Transverse colon (tissue), 4 donors: ENCODE measurements around the gene ACAD11. TPM values are rescaled to one million over a fixed set of nuclear protein-coding genes. Genes with fewer than 3 reads are reported as not detected.

Experiments
- DNase-seq: peaks from one replicate; pipeline ENCODE4 v3.0.0-alpha.2; 2019
- H3K27ac ChIP-seq, 4 donors: fragments of 200-600 bp; sonication (generic); 2 replicates each; pipeline ENCODE4 v1.5.1; 2016 to 2018; ENCODE audit warnings: inconsistent platforms in 4 of 4
- H3K27me3 ChIP-seq: fragments of 200-600 bp; sonication (generic); 2 replicates; pipeline ENCODE4 v1.5.1; 2017; ENCODE audit warnings: inconsistent platforms
- H3K36me3 ChIP-seq, 4 donors: fragments of 200-600 bp; sonication (generic); 2 replicates each; pipeline ENCODE4 v1.5.1; 2017 to 2019; ENCODE audit warnings: inconsistent platforms in 4 of 4
- H3K4me1 ChIP-seq, 4 donors: fragments of 200-600 bp; sonication (generic); 2 replicates each; pipeline ENCODE4 v1.5.1; 2017 to 2020; ENCODE audit warnings: inconsistent platforms in 4 of 4
- H3K4me3 ChIP-seq, 4 donors: fragments of 200-600 bp; sonication (generic); 1 replicate in 1 of 4; 2 replicates in 3 of 4; pipeline versions ENCODE4 v1.5.1 to v1.6.1; 2017 to 2019; ENCODE audit warnings: inconsistent platforms in 4 of 4
- H3K9me3 ChIP-seq, 2 donors: fragments of 200-600 bp; sonication (generic); 2 replicates each; pipeline ENCODE4 v1.5.1; 2017 to 2019; ENCODE audit warnings: inconsistent platforms in 2 of 2
- CTCF ChIP-seq, 5 experiments: fragments of 200-600 bp in 3 of 5; fragments of 450-650 bp in 2 of 5; sonication (generic) in 3 of 5; IDR thresholded peaks; 1 replicate in 2 of 5; 2 replicates in 3 of 5; pipeline ENCODE4 v1.5.1; 2016 to 2017; ENCODE audit warnings: antibody characterized with exemption in 5 of 5, inconsistent platforms in 3 of 5, mild to moderate bottlenecking in 2 of 5, moderate library complexity in 1 of 5
- EP300 ChIP-seq: sonication (generic); formaldehyde crosslinking; IDR thresholded peaks from one replicate; pipeline ENCODE4 v1.6.1; 2017; ENCODE audit warnings: antibody characterized with exemption, low read depth
- POLR2A ChIP-seq: fragments of 450-650 bp; IDR thresholded peaks from one replicate; pipeline ENCODE4 v1.6.1; 2016; ENCODE audit warnings: antibody characterized with exemption, mild to moderate bottlenecking, moderate library complexity
- POLR2AphosphoS5 ChIP-seq, 3 donors: sonication (generic); formaldehyde crosslinking; IDR thresholded peaks; one replicate each; pipeline ENCODE4 v1.6.1; 2016; ENCODE audit warnings: antibody characterized with exemption in 3 of 3
- WGBS, 2 donors: methylation state at CpG; one replicate each; pipeline ENCODE4 v1.1.5; 2018; ENCODE audit warnings: low coverage in 1 of 2; 5-methylcytosine and 5-hydroxymethylcytosine counted together
- in situ Hi-C, 4 donors: fragments of 200-750 bp; cut with MboI; loops; one replicate each; pipeline versions ENCODE4 v1.15.0 to v1.15.1; 2017; ENCODE audit warnings: low sequenced_read_pairs in 3 of 4, low pct_ligation_motif_present in 1 of 4, low pct_unique_long_range_greater_than_20kb in 1 of 4
- intact Hi-C: fragments of 100-400 bp; cut with DNase I; formaldehyde crosslinking; loops from one replicate; pipeline ENCODE4 v1.15.1; 2023; ENCODE audit warnings: low total_unique reads
- total RNA-seq, 4 donors: library from RNA; depleted of rRNA; stranded (reverse); fragments of >200 nt; gene quantifications; one replicate each; pipeline ENCODE4 v1.1.0, GENCODE V29; 2016

ACAD11 gene
- total RNA-seq, 4 donors from 2014 or later = 10.2 to 56.7 (median 20.9) TPM

- no peak for DNase-seq
- 45 to 54% methylated on average over 1 of the region's 1 CpG for WGBS, 2 donors
- Histone ChIP-seq H3K27ac (no peak overlapping the region), H3K9me3 (no peaks in the 10 kb centered on the region), H3K4me3 (no peak overlapping the region), H3K4me1 (no peaks in the 10 kb centered on the region), H3K27me3 (no peaks in the 10 kb centered on the region), H3K36me3 (peaks cover 0 to 9% (median 4%) of the 10 kb centered on the region in 4 donors)
- intact Hi-C loops (no loop called here), in situ Hi-C loops (loop anchor here in 2 of 4 donors (25.0 kb wide), 1 partner anchor 275 kb away; no protein-coding TSS in a partner anchor)
- TF ChIP-seq POLR2A = no peak
- no peak for TF ChIP-seq EP300
- no peak for TF ChIP-seq CTCF (IDR thresholded peaks at IDR 0.05)
- TF ChIP-seq POLR2AphosphoS5 (IDR thresholded peaks at IDR 0.05) = no peak
Observed at GRCh38 chr3:132637590-132637989, 22.0 kb downstream of the ACAD11 start.

- Histone ChIP-seq H3K27ac (no peak overlapping the region), H3K36me3 (peaks cover 0 to 9% (median 4%) of the 10 kb centered on the region in 4 donors), H3K4me3 (no peak overlapping the region), H3K9me3 (no peaks in the 10 kb centered on the region), H3K27me3 (no peaks in the 10 kb centered on the region), H3K4me1 (no peaks in the 10 kb centered on the region)
- in situ Hi-C loops = loop anchor here in 2 of 4 donors (25.0 kb wide), 1 partner anchor 273 kb away; no protein-coding TSS in a partner anchor
- intact Hi-C loops = no loop called here
- TF ChIP-seq POLR2A (no peak), CTCF (IDR thresholded peaks at IDR 0.05) (no peak), POLR2AphosphoS5 (IDR thresholded peaks at IDR 0.05) (no peak), EP300 (no peak)
- DNase-seq = no peak
Observed at GRCh38 chr3:132635052-132635451, 24.6 kb downstream of the ACAD11 start.

- H3K4me1 ChIP-seq = no peaks in the 10 kb centered on the region
- TF ChIP-seq POLR2AphosphoS5 (IDR thresholded peaks at IDR 0.05) (no peak), POLR2A (no peak), EP300 (no peak), CTCF (IDR thresholded peaks at IDR 0.05) (no peak)
- no peak for DNase-seq
- intact Hi-C loops (no loop called here), in situ Hi-C loops (loop anchor here in 2 of 4 donors (25.0 kb wide), 1 partner anchor 268 kb away; no protein-coding TSS in a partner anchor)
- H3K27me3 ChIP-seq = no peaks in the 10 kb centered on the region
- no peaks in the 10 kb centered on the region for H3K9me3 ChIP-seq
- 81 to 97% methylated on average over 7 of the region's 7 CpGs for WGBS, 2 donors
- peaks cover 0 to 14% (median 4%) of the 10 kb centered on the region in 4 donors for H3K36me3 ChIP-seq
- H3K4me3 ChIP-seq = no peak overlapping the region
- H3K27ac ChIP-seq = no peak overlapping the region
Observed at GRCh38 chr3:132630612-132631011, 29.0 kb downstream of the ACAD11 start.

GRCh38 chr3:132629928-132630327 is 29.7 kb downstream of the ACAD11 start:
- WGBS, 2 donors = 72 to 82% methylated on average over 1 of the region's 1 CpG
- intact Hi-C loops = no loop called here
- no peaks in the 10 kb centered on the region for H3K4me1 ChIP-seq
- H3K9me3 ChIP-seq = no peaks in the 10 kb centered on the region
- in situ Hi-C loops = loop anchor here in 2 of 4 donors (25.0 kb wide), 1 partner anchor 268 kb away; no protein-coding TSS in a partner anchor
- no peak for DNase-seq
- TF ChIP-seq EP300 (no peak), POLR2AphosphoS5 (IDR thresholded peaks at IDR 0.05) (no peak), POLR2A (no peak), CTCF (IDR thresholded peaks at IDR 0.05) (no peak)
- no peak overlapping the region for H3K27ac ChIP-seq
- no peak overlapping the region for H3K4me3 ChIP-seq
- peaks cover 0 to 15% (median 4%) of the 10 kb centered on the region in 4 donors for H3K36me3 ChIP-seq
- no peaks in the 10 kb centered on the region for H3K27me3 ChIP-seq
